H9 (cell line): ENCODE measurements around the gene TSNAXIP1. TPM values are rescaled to one million over a fixed set of nuclear protein-coding genes. Genes with fewer than 3 reads are reported as not detected.

Experiments used
- DNase-seq: peaks from one replicate; pipeline ENCODE4 v3.0.0-alpha.2; 2017
- H2AFZ ChIP-seq: one replicate; pipeline ENCODE4 v1.6.1; 2013; ENCODE audit warnings: mild to moderate bottlenecking, low read length, control low read depth, moderate library complexity
- H2AK5ac ChIP-seq: 2 replicates; pipeline ENCODE4 v1.6.1; 2013; ENCODE audit warnings: low read length, control low read depth, mixed read lengths; ENCODE audit not compliant: insufficient read length
- H2BK120ac ChIP-seq: one replicate; pipeline ENCODE4 v1.6.1; 2013; ENCODE audit warnings: low read depth, mild to moderate bottlenecking, low read length, control low read depth, inconsistent platforms; ENCODE audit not compliant: poor library complexity, severe bottlenecking
- H2BK12ac ChIP-seq: 2 replicates; pipeline ENCODE4 v1.6.1; 2013; ENCODE audit warnings: low read length, control low read depth, mixed read lengths, low read depth; ENCODE audit not compliant: insufficient read length
- H2BK15ac ChIP-seq: 2 replicates; pipeline ENCODE4 v1.6.1; 2013; ENCODE audit warnings: low read depth, low read length, control low read depth
- H2BK20ac ChIP-seq: one replicate; pipeline ENCODE4 v1.6.1; 2013; ENCODE audit warnings: low read depth, mild to moderate bottlenecking, low read length, control low read depth, inconsistent platforms; ENCODE audit not compliant: poor library complexity, severe bottlenecking
- H2BK5ac ChIP-seq: 2 replicates; pipeline ENCODE4 v1.6.1; 2013; ENCODE audit warnings: low read length, control low read depth, mixed read lengths; ENCODE audit not compliant: insufficient read length
- H3K14ac ChIP-seq: 2 replicates; pipeline ENCODE4 v1.6.1; 2013; ENCODE audit warnings: low read length, control low read depth; ENCODE audit not compliant: insufficient read depth
- H3K18ac ChIP-seq: 2 replicates; pipeline ENCODE4 v1.6.1; 2013; ENCODE audit warnings: low read depth, mild to moderate bottlenecking, mixed read lengths, low read length, control low read depth; ENCODE audit not compliant: insufficient read length
- H3K23ac ChIP-seq: 2 replicates; pipeline ENCODE4 v1.6.1; 2013; ENCODE audit warnings: low read length, control low read depth, mixed read lengths, low read depth; ENCODE audit not compliant: insufficient read length
- H3K23me2 ChIP-seq: 2 replicates; pipeline ENCODE4 v1.6.1; 2013; ENCODE audit warnings: low read depth, mild to moderate bottlenecking, mixed read lengths, low read length, control low read depth; ENCODE audit not compliant: insufficient read length, poor library complexity, severe bottlenecking
- H3K27ac ChIP-seq: 2 replicates; pipeline ENCODE4 v1.5.1; 2013; ENCODE audit warnings: low read length, control low read depth, mixed read lengths, low read depth; ENCODE audit not compliant: insufficient read length
- H3K27me3 ChIP-seq: 2 replicates; pipeline ENCODE4 v1.6.1; 2013; ENCODE audit warnings: low read length, control low read depth, inconsistent platforms; ENCODE audit not compliant: insufficient read depth
- H3K4ac ChIP-seq: 2 replicates; pipeline ENCODE4 v1.6.1; 2013; ENCODE audit warnings: low read depth, mild to moderate bottlenecking, control low read depth, inconsistent platforms, low read length, moderate library complexity
- H3K4me1 ChIP-seq: 2 replicates; pipeline ENCODE4 v1.6.1; 2013; ENCODE audit warnings: low read length, control low read depth, inconsistent platforms; ENCODE audit not compliant: insufficient read depth
- H3K4me2 ChIP-seq: 2 replicates; pipeline ENCODE4 v1.6.1; 2013; ENCODE audit warnings: low read length, control low read depth, mixed read lengths; ENCODE audit not compliant: insufficient read length, insufficient read depth
- H3K56ac ChIP-seq: 2 replicates; pipeline ENCODE4 v1.6.1; 2013; ENCODE audit warnings: low read depth, mild to moderate bottlenecking, mixed read lengths, low read length, control low read depth; ENCODE audit not compliant: insufficient read length
- H3K79me1 ChIP-seq: 2 replicates; pipeline ENCODE4 v1.6.1; 2013; ENCODE audit warnings: low read depth, mild to moderate bottlenecking, moderate library complexity, low read length, control low read depth, inconsistent platforms; ENCODE audit not compliant: insufficient read depth, poor library complexity, severe bottlenecking
- H3K79me2 ChIP-seq: 2 replicates; pipeline ENCODE4 v1.6.1; 2013; ENCODE audit warnings: low read length, control low read depth, inconsistent platforms; ENCODE audit not compliant: insufficient read depth
- H3K9ac ChIP-seq: 2 replicates; pipeline ENCODE4 v1.6.1; 2013; ENCODE audit warnings: low read length, control low read depth, mixed read lengths; ENCODE audit not compliant: insufficient read length; ENCODE audit errors: extremely low read depth
- H3K9me3 ChIP-seq: one replicate; pipeline ENCODE4 v1.6.1; 2013; ENCODE audit warnings: low read depth, low read length, inconsistent platforms; ENCODE audit not compliant: control insufficient read depth
- H3T11ph ChIP-seq: one replicate; pipeline ENCODE4 v1.6.1; 2013; ENCODE audit warnings: mild to moderate bottlenecking, low read length, control low read depth, inconsistent platforms
- H4K20me1 ChIP-seq: one replicate; pipeline ENCODE4 v1.6.1; 2013; ENCODE audit not compliant: control insufficient read depth, insufficient read length, insufficient read depth
- H4K5ac ChIP-seq: 2 replicates; pipeline ENCODE4 v1.6.1; 2013; ENCODE audit warnings: low read depth, mild to moderate bottlenecking, mixed read lengths, low read length, control low read depth; ENCODE audit not compliant: insufficient read length
- H4K8ac ChIP-seq: replicated peaks from 2 replicates; pipeline ENCODE4 v1.6.1; 2013; ENCODE audit warnings: low read length, control low read depth, mixed read lengths, low read depth; ENCODE audit not compliant: insufficient read length
- H4K91ac ChIP-seq: 2 replicates; pipeline ENCODE4 v1.6.1; 2013; ENCODE audit warnings: low read depth, mild to moderate bottlenecking, moderate library complexity, mixed read lengths, low read length, control low read depth; ENCODE audit not compliant: insufficient read length
- H3K27ac Mint-ChIP-seq, 3 experiments: 2 replicates in 2 of 3; 3 replicates in 1 of 3; pipeline ENCODE4 v1.8.0; 2020 to 2021; ENCODE audit warnings: mixed read lengths in 3 of 3, mild to moderate bottlenecking in 1 of 3, moderate library complexity in 1 of 3
- H3K27me3 Mint-ChIP-seq: 2 replicates; pipeline ENCODE4 v1.8.0; 2021; ENCODE audit warnings: low read depth, mild to moderate bottlenecking, moderate library complexity, mixed read lengths
- H3K36me3 Mint-ChIP-seq, 3 experiments: 2 replicates in 2 of 3; 3 replicates in 1 of 3; pipeline ENCODE4 v1.8.0; 2020 to 2021; ENCODE audit warnings: low read depth in 3 of 3, mixed read lengths in 3 of 3; ENCODE audit not compliant: insufficient read depth in 1 of 3
- H3K4me1 Mint-ChIP-seq, 2 experiments: 2 replicates each; pipeline ENCODE4 v1.8.0; 2020; ENCODE audit warnings: mixed read lengths in 2 of 2
- H3K4me3 Mint-ChIP-seq, 2 experiments: 2 replicates in 1 of 2; 3 replicates in 1 of 2; pipeline ENCODE4 v1.8.0; 2020 to 2021; ENCODE audit warnings: mild to moderate bottlenecking in 2 of 2, mixed read lengths in 2 of 2, moderate library complexity in 1 of 2
- H3K9me3 Mint-ChIP-seq, 2 experiments: 2 replicates in 1 of 2; 3 replicates in 1 of 2; pipeline ENCODE4 v1.8.0; 2020; ENCODE audit warnings: mild to moderate bottlenecking in 2 of 2, mixed read lengths in 2 of 2, moderate library complexity in 1 of 2
- CTCF ChIP-seq: fragments of 200-600 bp; sonication (generic); conservative IDR thresholded peaks from 3 replicates; pipeline ENCODE4 v1.8.0; 2021; ENCODE audit warnings: antibody characterized with exemption, mild to moderate bottlenecking
- WGBS: extraction: QIAGEN DNeasy Blood & Tissue Kit; methylation state at CpG from one replicate; pipeline ENCODE4 v1.1.7; 2013; ENCODE audit warnings: missing lambda C conversion rate, low lambda C conversion rate, mixed read lengths; ENCODE audit not compliant: insufficient read length; ENCODE audit errors: extremely low coverage; 5-methylcytosine and 5-hydroxymethylcytosine counted together
- total RNA-seq: library from RNA; stranded (reverse); gene quantifications from 2 replicates; pipeline ENCODE4 v1.2.1, GENCODE V29; 2021

Gene TSNAXIP1
- total RNA-seq, 1 experiment from 2014 or later, result 1.3 TPM

GRCh38 chr16:67865318-67865717 lies 58.6 kb downstream of the TSNAXIP1 start:
- Histone ChIP-seq H2BK120ac (no peak overlapping the region), H3K9ac (no peak overlapping the region), H3K23me2 (no peaks in the 10 kb centered on the region), H3K14ac (no peak overlapping the region), H4K8ac (no peak overlapping the region), H3K56ac (no peak overlapping the region), H3T11ph (no peak overlapping the region), H2BK5ac (no peak overlapping the region), H3K79me1 (peaks cover 3% of the 10 kb centered on the region), H3K4me2 (no peak overlapping the region), H2AFZ (no peak overlapping the region), H3K23ac (no peak overlapping the region), H3K18ac (no peak overlapping the region), H3K27me3 (no peaks in the 10 kb centered on the region), H3K27ac (no peak overlapping the region), H3K4ac (no peak overlapping the region), H2BK15ac (no peak overlapping the region), H2BK12ac (no peak overlapping the region), H3K9me3 (no peaks in the 10 kb centered on the region), H2BK20ac (no peak overlapping the region), H4K91ac (no peak overlapping the region), H4K5ac (no peak overlapping the region), H3K79me2 (peaks cover 9% of the 10 kb centered on the region; the same call in 1 of the 2 replicates), H3K4me1 (no peaks in the 10 kb centered on the region), H2AK5ac (no peak overlapping the region), H4K20me1 (peaks cover 3% of the 10 kb centered on the region)
- WGBS, result no CpG with 5 or more reads among the region's 2 CpGs
- peaks cover 28 to 69% (median 63%) of the 10 kb centered on the region in 3 experiments for H3K36me3 Mint-ChIP-seq
- no peak overlapping the region; a peak in 1 of 5 replicates for H3K4me3 Mint-ChIP-seq
- DNase-seq, result peak; percentile 65
- H3K9me3 Mint-ChIP-seq, result no peaks in the 10 kb centered on the region
- peak; percentile 68 for TF ChIP-seq CTCF
- no peaks in the 10 kb centered on the region for H3K27me3 Mint-ChIP-seq
- H3K4me1 Mint-ChIP-seq, result peaks cover 13 to 21% of the 10 kb centered on the region in 2 experiments; a peak in 3 of 4 replicates
- peak overlapping the region in 1 of 3 experiments; percentile 20; a peak in 2 of 7 replicates for H3K27ac Mint-ChIP-seq
